Heart left ventricle (tissue), 16 donors: ENCODE results near the gene PARVA. TPM values are rescaled to one million over a fixed set of nuclear protein-coding genes. Genes with fewer than 3 reads are reported as not detected.
"Not testable (repeated sequence)": the region's sequence is repeated elsewhere in the genome, so short reads cannot be mapped to it uniquely, and the experiment has no call there.

Experiments
- ATAC-seq, 4 donors: fragments of 200-7000 bp; cut with Tn5 transposase; one replicate each; pipeline ENCODE4 v1.9.1; 2020 to 2022; ENCODE audit warnings: moderate library complexity in 4 of 4, mild to moderate bottlenecking in 3 of 4, moderate number of reproducible peaks in 1 of 4
- DNase-seq, 5 donors: peaks; one replicate each; pipeline ENCODE4 v3.0.0-alpha.2; 2020
- H3K27ac ChIP-seq, 12 donors: fragments of 200-600 bp; sonication (generic) in 4 of 12; one replicate each; pipeline versions ENCODE4 v1.5.0 to v1.8.0; 2016 to 2022; ENCODE audit warnings: mild to moderate bottlenecking in 2 of 12
- H3K27me3 ChIP-seq, 9 donors: fragments of 200-600 bp; sonication (generic) in 2 of 9; one replicate each; pipeline versions ENCODE4 v1.5.1 to v1.8.0; 2016 to 2022; ENCODE audit warnings: mild to moderate bottlenecking in 3 of 9
- H3K36me3 ChIP-seq, 9 donors: fragments of 200-600 bp; sonication (generic) in 2 of 9; one replicate each; pipeline versions ENCODE4 v1.5.0 to v1.8.0; 2018 to 2022; ENCODE audit warnings: mild to moderate bottlenecking in 2 of 9
- H3K4me1 ChIP-seq, 12 donors: fragments of 200-600 bp; sonication (generic) in 4 of 12; one replicate each; pipeline versions ENCODE4 v1.5.0 to v1.8.0; 2016 to 2022; ENCODE audit warnings: mild to moderate bottlenecking in 3 of 12
- H3K4me3 ChIP-seq, 12 donors: fragments of 200-600 bp; sonication (generic) in 4 of 12; one replicate each; pipeline versions ENCODE4 v1.5.0 to v1.8.0; 2017 to 2022; ENCODE audit warnings: mild to moderate bottlenecking in 9 of 12, moderate library complexity in 4 of 12
- H3K9me3 ChIP-seq, 12 donors: fragments of 200-600 bp; sonication (generic) in 4 of 12; one replicate each; pipeline versions ENCODE4 v1.5.0 to v1.8.0; 2016 to 2022; ENCODE audit warnings: mild to moderate bottlenecking in 1 of 12
- POLR2A ChIP-seq, 2 donors: fragments of 450-650 bp; IDR thresholded peaks; one replicate each; pipeline ENCODE4 v1.6.1; 2017; ENCODE audit warnings: antibody characterized with exemption in 2 of 2, mild to moderate bottlenecking in 2 of 2, moderate library complexity in 2 of 2
- WGBS, 4 donors: extraction: QIAGEN DNeasy Blood & Tissue Kit in 2 of 4; methylation state at CpG; one replicate each; pipeline versions ENCODE4 v1.1.5 to v1.1.7; 2013 to 2018; 5-methylcytosine and 5-hydroxymethylcytosine counted together
- intact Hi-C, 10 donors: fragments of 100-400 bp; cut with DNase I; formaldehyde crosslinking; loops; one replicate each; pipeline versions ENCODE4 v1.11.1 to v1.14.2; 2022
- polyA plus RNA-seq, 2 donors: library from polyadenylated mRNA; stranded (reverse); fragments of 200-250 nt; gene quantifications; one replicate each; pipeline ENCODE4 v1.2.3, GENCODE V29; 2013
- total RNA-seq, 9 donors: library from RNA; depleted of rRNA in 2 of 9; stranded (reverse); fragments of >200 nt in 2 of 9; fragmentation: NEBNext Ultra II Directional in 3 of 9; extraction: Animal tissue kit (Norgen Biotek cat#: 25700) in 3 of 9; gene quantifications; one replicate each; pipeline versions ENCODE4 v1.1.0 to v1.2.4, GENCODE V29; 2016 to 2023
- TF ChIP-seq, protein P1 (sequence below), 12 donors: fragments of 200-600 bp; sonication (generic) in 4 of 12; IDR thresholded peaks; one replicate each; pipeline versions ENCODE4 v1.5.0 to v1.8.0; 2018 to 2022; ENCODE audit warnings: antibody characterized with exemption in 12 of 12, mild to moderate bottlenecking in 5 of 12
- donor health status: ischemic (EF 13 %, LVEDD 7.1; RV severe dilation, severe dysfunction).
- donor health status: healthy with polysubstance abuse.
- donor health status: DM: no; HTN: yes; CAD: no.
- donor health status: DM: no; HTN: no; CAD: no.
- donor health status: ischemic (EF 25% LVEDD 6.9; RV normal size, moderate dysfunction).
- donor health status: ischemic (EF 25% LVEDD 5.7; RV mildly dilated, moderate dysfunction).
- donor health status: healthy.
- donor health status: DM: yes; HTN: yes; CAD: no.
- donor health status: ischemic (EF 35%, LVEDD 5.7; RV mildly dilated, moderate dysfunction).
- donor health status: nonischemic (EF 11% LVEDD 7.7; RV severe dilation, severe dysfunction).
- donor health status: DM: yes; HTN: yes; CAD: no.
- donor health status: PGD.
- donor health status: ischemic (EF 29% LVEDD 5.4; RV normal size, mild dysfunction).
- donor health status: nonischemic (EF 23%, LVEDD 6.1; RV moderate dilation, normal function).

The PARVA gene
- total and polyA plus RNA-seq, 11 donors: 22.7 to 99.2 (median 65.9) TPM

DNA sequence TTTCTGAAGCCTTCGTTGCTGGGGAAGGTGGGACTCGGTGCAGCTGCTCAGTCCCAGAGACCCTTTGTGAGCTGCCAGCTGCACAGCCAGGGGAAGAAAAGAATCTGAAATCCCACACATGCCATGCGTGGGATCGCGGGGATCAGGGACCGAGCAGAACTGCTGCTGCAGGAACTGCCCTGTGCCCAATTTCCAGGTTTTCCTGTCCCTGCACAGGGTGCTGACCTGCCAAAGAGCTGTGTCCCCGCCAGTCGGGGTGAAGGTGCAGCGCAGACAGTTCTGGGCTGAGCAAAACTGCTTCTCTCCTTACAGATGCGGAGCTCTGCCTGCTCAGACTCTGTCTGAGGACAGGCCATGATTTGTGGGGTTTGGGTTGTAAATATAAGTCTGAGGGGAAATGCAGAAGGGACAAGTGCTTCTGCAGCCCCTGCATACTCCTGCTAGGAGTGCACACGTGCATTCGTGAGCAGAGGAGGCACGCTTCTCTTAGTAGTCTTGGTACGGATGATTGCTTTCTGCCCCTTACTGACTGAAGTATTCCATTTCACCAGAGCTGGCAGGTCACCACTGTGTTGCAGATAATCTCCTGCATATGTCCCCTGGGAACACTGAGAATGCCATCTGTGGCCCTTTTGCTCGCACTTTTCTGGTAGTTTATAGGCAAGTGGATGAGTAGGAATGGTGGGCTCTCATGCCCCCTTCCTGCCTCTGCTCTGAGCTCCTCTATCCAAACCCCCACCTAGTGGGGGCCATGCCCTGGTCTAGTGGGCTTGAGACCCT, 141.4 kb downstream of the PARVA start:
- Histone ChIP-seq H3K9me3 (no peaks in the 10 kb centered on the region), H3K27me3 (no peaks in the 10 kb centered on the region), H3K4me3 (no peak overlapping the region), H3K36me3 (peaks cover 0 to 39% (median 24%) of the 10 kb centered on the region in 9 donors), H3K27ac (peak overlapping the region in 1 of 12 donors; percentile 60), H3K4me1 (peaks cover 0 to 14% (median 3%) of the 10 kb centered on the region in 12 donors)
- intact Hi-C loops: loop anchor here in 3 of 10 donors (10.0 kb wide), 2 partner anchors 156 to 376 kb away; partner anchors contain the start of gene TEAD1 (in 1 of the 3)
- ATAC-seq (no peak), DNase-seq (no peak)
- TF ChIP-seq, protein P1, sequence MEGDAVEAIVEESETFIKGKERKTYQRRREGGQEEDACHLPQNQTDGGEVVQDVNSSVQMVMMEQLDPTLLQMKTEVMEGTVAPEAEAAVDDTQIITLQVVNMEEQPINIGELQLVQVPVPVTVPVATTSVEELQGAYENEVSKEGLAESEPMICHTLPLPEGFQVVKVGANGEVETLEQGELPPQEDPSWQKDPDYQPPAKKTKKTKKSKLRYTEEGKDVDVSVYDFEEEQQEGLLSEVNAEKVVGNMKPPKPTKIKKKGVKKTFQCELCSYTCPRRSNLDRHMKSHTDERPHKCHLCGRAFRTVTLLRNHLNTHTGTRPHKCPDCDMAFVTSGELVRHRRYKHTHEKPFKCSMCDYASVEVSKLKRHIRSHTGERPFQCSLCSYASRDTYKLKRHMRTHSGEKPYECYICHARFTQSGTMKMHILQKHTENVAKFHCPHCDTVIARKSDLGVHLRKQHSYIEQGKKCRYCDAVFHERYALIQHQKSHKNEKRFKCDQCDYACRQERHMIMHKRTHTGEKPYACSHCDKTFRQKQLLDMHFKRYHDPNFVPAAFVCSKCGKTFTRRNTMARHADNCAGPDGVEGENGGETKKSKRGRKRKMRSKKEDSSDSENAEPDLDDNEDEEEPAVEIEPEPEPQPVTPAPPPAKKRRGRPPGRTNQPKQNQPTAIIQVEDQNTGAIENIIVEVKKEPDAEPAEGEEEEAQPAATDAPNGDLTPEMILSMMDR (IDR thresholded peaks at IDR 0.05): no peak
- no peak for TF ChIP-seq POLR2A (IDR thresholded peaks at IDR 0.05)
- WGBS, 4 donors: 92 to 95% (median 94%) methylated on average over 15 of the region's 15 CpGs

DNA sequence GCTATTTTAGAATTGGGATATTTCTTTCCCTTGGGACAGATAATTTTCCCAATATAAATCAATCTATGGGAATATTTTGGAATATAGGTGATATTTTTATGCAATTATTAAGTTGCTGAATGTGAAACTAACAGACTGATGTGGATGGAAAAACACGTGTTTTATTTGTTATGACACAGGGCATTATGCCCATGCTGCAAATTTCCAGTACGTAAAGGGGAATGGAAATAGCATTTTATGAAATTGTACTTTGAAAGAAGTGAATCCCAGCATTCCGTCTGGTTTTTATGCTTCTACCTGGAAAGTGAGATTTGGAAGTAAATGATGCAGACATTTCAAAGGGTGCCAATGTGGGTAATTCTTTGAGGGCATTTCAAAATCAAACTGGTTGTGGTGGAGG, 142.7 kb downstream of the PARVA start:
- H3K4me1 ChIP-seq: peaks cover 0 to 16% (median 3%) of the 10 kb centered on the region in 12 donors
- H3K9me3 ChIP-seq: no peaks in the 10 kb centered on the region
- DNase-seq (no peak), ATAC-seq (no peak)
- H3K36me3 ChIP-seq: peaks cover 0 to 41% (median 24%) of the 10 kb centered on the region in 9 donors
- H3K27ac ChIP-seq: peak overlapping the region in 1 of 12 donors; percentile 53
- 95 to 97% (median 96%) methylated on average over 3 of the region's 3 CpGs for WGBS, 4 donors
- no peak overlapping the region for H3K4me3 ChIP-seq
- no peaks in the 10 kb centered on the region for H3K27me3 ChIP-seq
- TF ChIP-seq, protein P1 (IDR thresholded peaks at IDR 0.05): no peak
- no peak for TF ChIP-seq POLR2A (IDR thresholded peaks at IDR 0.05)
- intact Hi-C loops: no loop called here

DNA sequence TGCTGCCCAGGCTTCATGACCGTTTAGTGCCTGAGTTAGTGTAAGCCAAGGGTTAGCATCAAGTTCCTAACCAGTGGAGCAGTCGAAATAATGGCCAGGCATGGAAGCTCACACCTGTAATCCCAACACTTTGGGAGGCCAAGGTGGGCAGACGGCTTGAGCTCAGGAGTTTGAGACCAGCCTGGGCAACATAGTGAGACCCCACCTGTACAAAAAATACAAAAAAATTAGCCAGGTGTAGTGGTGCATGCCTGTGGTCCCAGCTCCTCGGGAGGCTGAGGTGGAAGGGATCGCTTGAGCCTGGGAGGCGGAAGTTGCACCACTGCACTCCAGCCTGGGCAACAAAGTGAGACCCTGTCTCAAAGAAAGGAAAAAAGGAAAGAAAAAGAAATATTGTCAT, 143.2 kb downstream of the PARVA start:
- H3K36me3 ChIP-seq: peaks cover 0 to 44% (median 24%) of the 10 kb centered on the region in 9 donors
- 90 to 97% (median 96%) methylated on average over 6 of the region's 6 CpGs for WGBS, 4 donors
- intact Hi-C loops: not testable (repeated sequence)

DNA sequence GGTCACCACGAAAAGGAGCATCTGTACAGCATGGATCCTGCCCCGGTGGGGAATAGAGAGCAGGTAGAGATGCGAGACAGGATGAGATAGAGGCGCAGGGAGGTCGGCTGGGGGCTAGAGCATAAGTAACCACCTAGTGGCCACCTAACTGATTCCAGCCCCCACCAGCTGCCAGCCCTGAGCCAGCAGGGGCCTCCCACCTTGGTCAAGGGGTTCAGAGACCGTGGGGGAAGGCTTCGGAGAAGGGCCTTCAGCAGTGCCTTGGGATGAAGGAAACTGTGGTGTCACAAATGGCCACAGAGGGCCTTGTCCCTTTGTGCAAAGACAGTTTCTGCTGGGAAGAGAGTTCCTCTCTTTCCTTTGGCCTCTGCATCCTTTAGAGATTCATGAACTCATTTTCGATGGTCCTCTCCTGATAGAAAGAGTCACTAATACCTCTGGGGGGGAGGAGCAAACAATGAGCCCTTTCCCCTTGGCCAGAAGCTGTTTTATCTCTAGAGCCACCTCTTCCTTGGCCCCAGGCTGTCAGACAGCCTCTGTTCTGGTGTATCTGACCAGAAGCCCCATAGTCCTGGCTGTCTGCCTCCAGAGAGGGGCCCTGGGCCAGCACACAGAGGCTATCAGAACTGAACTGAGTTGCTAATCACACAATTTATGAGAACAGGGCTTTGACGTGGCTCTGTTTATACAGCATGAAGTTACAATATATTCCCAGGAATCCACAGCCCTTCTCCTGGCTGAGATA, 146.0 kb downstream of the PARVA start:
- WGBS, 4 donors: 78 to 88% (median 83%) methylated on average over 9 of the region's 9 CpGs
- peak overlapping the region in 7 of 12 donors; percentile 1 to 60 (median 38) for H3K27ac ChIP-seq
- intact Hi-C loops: no loop called here

More for the DNA sequence above, 143.2 kb downstream of the PARVA start:
- not testable (repeated sequence) for H3K4me3 ChIP-seq, ATAC-seq, H3K27me3 ChIP-seq, H3K9me3 ChIP-seq, DNase-seq
- Histone ChIP-seq H3K27ac (peak overlapping the region in 1 of 12 donors; percentile 53), H3K4me1 (peaks cover 0 to 14% (median 3%) of the 10 kb centered on the region in 12 donors)

More for the DNA sequence above, 146.0 kb downstream of the PARVA start:
- no peak for TF ChIP-seq POLR2A (IDR thresholded peaks at IDR 0.05)
- TF ChIP-seq, protein P1 (IDR thresholded peaks at IDR 0.05): no peak
- peak in 2 of 5 donors; percentile 31 to 48 for DNase-seq
- peaks cover 0 to 14% (median 3%) of the 10 kb centered on the region in 12 donors for H3K4me1 ChIP-seq
- no peaks in the 10 kb centered on the region for H3K27me3 ChIP-seq
- H3K4me3 ChIP-seq: no peak overlapping the region
- H3K36me3 ChIP-seq: peaks cover 0 to 52% (median 28%) of the 10 kb centered on the region in 9 donors
- ATAC-seq: peak; percentile 52 to 84 (median 64)
- no peaks in the 10 kb centered on the region for H3K9me3 ChIP-seq
